ENCODE measurements around the gene GRB10.

DNA sequence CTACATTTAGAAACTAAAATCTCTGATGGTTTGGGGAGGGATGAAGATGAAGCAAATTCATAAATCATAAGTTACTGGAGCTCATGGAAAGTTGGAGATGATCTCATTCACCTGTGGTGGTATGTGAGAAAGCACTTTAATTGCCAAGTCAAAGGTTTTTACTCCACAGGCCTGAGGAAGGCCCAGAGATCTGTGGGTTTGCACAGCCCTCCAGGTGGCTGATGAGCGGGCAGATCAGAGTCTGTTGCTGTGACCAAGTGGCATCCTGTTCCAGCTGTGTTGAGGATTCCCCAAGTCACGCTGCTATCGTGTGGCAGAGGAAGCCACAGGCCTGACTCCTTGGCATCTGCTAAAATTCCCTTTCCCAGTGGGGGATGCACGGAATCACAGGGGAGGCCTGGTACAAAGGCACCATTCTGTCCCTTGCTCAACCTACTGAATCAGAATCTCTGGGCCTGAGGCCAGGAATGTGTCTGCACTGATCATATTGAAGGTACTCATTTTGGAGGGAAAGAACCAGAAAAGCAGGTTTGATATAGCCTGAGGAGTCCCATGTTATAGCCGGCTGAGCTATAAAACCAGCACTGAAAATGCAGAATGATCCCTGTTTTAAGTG lies 197.8 kb downstream of the GRB10 start:
- no peak for TF ChIP-seq EZH2 (IDR thresholded peaks at IDR 0.05)
- TF ChIP-seq, protein P1, sequence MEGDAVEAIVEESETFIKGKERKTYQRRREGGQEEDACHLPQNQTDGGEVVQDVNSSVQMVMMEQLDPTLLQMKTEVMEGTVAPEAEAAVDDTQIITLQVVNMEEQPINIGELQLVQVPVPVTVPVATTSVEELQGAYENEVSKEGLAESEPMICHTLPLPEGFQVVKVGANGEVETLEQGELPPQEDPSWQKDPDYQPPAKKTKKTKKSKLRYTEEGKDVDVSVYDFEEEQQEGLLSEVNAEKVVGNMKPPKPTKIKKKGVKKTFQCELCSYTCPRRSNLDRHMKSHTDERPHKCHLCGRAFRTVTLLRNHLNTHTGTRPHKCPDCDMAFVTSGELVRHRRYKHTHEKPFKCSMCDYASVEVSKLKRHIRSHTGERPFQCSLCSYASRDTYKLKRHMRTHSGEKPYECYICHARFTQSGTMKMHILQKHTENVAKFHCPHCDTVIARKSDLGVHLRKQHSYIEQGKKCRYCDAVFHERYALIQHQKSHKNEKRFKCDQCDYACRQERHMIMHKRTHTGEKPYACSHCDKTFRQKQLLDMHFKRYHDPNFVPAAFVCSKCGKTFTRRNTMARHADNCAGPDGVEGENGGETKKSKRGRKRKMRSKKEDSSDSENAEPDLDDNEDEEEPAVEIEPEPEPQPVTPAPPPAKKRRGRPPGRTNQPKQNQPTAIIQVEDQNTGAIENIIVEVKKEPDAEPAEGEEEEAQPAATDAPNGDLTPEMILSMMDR (IDR thresholded peaks at IDR 0.05), result no peak
- TF ChIP-seq EZH2phosphoT487 (IDR thresholded peaks at IDR 0.05), result no peak

All from neural progenitor cell (in vitro differentiated cells).